ENCODE measurements around the gene PRAMEF4.
"Not testable (repeated sequence)": the region's sequence is repeated elsewhere in the genome, so short reads cannot be mapped to it uniquely, and the experiment has no call there.

Gene PRAMEF4

DNA sequence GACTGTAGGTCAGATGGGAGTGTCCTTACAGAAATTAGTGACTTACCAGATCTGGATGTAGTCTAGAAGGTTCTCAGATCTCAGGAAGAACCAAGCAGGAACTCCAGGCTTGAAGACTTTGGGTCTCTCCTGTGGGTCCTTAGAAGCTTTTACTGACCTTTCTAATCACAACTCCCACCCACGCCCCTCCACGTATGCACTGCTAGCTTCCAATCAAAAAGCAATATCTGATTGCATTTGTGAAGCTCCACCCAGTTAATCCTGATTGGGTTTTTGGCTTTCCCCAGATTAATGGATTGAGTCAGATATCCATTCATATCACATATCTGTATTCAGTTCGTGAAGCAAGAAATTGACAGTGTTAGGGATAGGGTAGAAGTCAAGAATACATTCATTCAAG lies at the start of gene PRAMEF4:
TSS of gene PRAMEF4 (minus strand) at position 101 of the 400 bp plus-strand sequence. CDS start 2,807 bp downstream, outside the sequence.
- not testable (repeated sequence) for DNase-seq (ENCODE audit: low read depth, low spot score)

DNA sequence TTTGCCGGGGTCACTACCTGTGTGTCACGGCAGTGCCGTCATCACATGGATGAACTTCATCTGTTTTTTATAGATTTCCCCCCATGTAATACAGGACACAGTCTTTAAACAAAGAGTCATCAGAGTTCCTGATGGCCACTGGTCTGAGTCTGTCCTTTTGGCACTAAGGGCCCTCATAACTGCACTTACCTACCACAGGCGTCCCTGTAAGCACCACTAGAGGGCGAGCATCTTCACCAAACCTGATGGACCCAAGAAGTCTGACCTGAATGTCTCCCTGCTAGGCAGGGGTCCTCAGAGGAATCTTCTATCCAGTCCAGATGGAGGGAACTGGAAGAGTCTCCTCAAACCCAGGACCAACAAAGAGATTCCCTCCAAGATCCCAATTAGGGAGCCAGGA lies 38.4 kb upstream of the PRAMEF4 start:
- DNase-seq (ENCODE audit: low read depth, low spot score): peak; percentile 2

DNA sequence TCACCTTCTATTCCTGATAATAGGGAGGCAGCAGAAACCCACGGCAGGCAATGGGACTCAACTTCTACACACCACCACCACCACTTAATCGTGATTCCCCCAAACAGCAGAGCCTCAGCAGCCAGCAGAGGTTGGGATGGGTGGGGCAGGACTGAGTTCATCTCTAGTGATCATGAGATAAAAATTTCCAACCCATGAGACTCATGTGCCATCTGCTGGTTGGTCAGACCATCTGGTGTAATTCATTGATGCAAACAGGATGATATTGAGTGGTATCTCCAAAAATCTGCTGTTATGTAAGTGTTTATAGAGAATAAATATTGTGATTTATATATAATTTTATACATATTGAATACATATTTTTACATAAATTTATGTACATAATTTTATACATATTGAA lies 35.7 kb upstream of the PRAMEF4 start:
- not testable (repeated sequence) for DNase-seq (ENCODE audit: low read depth, low spot score)

DNA sequence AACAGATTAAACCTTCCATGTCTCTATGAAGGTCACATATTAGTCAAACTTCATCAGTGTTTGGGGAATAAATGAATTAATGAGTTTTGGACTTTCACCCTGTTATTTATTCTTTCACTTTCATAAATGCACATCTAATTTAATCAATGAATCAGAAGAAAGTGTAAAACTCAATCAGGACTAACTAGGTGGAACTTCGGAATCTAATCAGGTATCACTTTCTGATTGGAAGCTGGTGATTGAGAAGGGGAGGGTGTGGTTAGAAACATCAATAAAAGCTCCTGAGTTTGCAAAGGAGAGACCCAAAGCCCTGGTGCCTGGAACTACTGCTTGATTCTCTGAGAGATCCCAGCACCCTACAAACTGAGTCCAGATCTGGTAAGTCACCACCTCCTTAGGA lies 30.3 kb upstream of the PRAMEF4 start, which contains the start of gene PRAMEF7:
TSS of gene PRAMEF7 (plus strand) at position 301 of the 400 bp plus-strand sequence. CDS start 1,083 bp downstream, outside the sequence.
- not testable (repeated sequence) for DNase-seq (ENCODE audit: low read depth, low spot score)

DNA sequence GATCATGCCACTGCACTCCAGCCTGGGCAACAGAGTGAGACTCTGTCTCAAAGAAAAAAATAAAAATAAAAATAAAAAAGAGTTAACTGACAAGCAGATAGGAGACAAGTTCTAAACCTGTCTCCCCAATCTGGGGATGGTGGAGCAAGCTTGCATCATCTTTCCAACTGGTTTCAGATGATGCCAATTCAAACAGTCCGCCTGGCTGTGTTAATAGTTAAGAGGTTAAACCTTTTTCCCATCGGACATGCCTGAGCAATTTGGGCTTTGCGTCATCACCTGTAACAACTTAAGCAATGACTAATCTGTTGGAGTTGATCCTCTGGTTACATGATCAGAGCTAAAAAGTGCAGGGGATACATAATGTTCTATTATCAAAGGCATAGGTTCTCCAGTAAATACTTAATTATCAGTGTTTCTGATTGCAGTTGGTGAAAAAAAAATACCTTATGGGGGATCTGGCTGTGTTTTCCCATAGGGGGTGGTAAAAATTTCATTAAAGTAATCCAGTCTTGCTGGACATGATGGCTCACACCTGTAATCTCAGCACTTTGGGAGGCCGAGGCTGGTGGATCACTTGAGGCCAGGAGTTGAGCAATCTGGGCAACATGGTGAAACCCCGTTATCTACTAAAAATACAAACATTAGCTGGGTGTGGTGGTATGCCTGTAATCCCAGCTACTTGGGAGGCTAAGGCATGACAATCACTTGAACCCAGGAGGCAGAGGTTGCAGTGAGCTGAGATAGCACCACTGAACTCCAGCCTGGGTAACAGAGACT lies 18.0 kb upstream of the PRAMEF4 start:
- DNase-seq (ENCODE audit: low read depth, low spot score): not testable (repeated sequence)

GRCh38 chr1:12899186-12899585 lies 13.2 kb upstream of the PRAMEF4 start:
- DNase-seq (ENCODE audit: low read depth, low spot score): not testable (repeated sequence)

DNA sequence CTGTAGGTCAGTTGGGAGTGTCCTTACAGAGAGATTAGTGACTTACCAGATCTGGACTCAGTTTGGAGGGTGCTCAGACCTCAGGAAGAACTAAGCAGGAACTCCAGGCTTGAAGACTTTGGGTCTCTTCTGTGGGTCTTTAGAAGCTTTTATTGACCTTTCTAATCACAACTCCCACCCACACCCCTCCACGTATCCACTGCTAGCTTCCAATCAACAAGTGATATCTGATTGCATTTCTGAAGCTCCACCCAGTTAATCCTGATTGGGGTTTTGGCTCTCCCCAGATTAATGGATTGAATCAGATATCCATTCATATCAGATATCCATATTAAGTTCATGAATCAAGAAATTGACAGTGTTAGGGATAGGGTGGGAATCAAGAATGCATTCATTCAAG lies 12.2 kb upstream of the PRAMEF4 start, which contains the start of gene PRAMEF10:
TSS of gene PRAMEF10 (minus strand) at position 101 of the 400 bp plus-strand sequence. CDS start 2,423 bp downstream, outside the sequence.
- not testable (repeated sequence) for DNase-seq (ENCODE audit: low read depth, low spot score)

DNA sequence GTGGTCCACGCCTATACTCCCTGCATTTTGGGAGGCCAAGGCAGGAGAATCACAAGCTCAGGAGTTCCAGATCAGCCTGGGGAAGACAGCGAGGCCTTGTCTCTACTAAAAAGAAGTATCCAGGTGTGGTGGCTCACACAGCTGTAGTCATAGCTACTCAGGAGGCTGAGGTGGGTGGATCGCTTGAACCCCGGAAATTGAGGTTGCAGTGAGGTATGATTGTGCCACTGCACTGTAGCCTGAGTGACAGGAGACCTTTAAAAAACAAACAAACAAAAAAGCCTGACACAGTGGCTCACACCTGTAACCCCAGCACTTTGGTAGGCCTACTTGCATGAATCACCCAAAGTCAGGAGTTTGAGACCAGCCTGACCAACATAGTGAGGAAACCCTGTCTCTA lies 7.5 kb downstream of the PRAMEF4 start:
- DNase-seq (ENCODE audit: low read depth, low spot score): not testable (repeated sequence)

GRCh38 chr1:12863131-12863880 lies 22.7 kb downstream of the PRAMEF4 start:
- not testable (repeated sequence) for DNase-seq (ENCODE audit: low read depth, low spot score)

DNA sequence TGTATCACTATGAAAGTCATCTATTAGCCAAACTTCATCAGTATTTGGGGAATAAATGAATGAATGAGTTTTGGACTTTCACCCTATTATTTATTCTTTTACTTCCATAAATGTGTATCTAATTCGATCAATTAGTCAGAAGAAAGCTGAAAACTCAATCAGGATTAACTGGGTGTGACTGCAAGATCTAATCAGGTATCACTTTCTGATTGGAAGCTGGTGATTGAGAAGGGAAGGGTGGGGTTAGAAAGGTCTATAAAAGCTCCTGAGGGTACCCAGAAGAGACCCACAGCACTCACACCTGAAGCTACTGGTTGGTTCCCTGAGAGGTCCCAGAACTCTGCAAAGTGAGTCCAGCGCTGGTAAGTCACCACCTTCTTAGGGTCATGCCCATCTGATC lies 29.2 kb downstream of the PRAMEF4 start, which contains the start of gene PRAMEF2:
TSS of gene PRAMEF2 (plus strand) at position 301 of the 400 bp plus-strand sequence. CDS start 1,924 bp downstream, outside the sequence.
- not testable (repeated sequence) for DNase-seq (ENCODE audit: low read depth, low spot score)

DNA sequence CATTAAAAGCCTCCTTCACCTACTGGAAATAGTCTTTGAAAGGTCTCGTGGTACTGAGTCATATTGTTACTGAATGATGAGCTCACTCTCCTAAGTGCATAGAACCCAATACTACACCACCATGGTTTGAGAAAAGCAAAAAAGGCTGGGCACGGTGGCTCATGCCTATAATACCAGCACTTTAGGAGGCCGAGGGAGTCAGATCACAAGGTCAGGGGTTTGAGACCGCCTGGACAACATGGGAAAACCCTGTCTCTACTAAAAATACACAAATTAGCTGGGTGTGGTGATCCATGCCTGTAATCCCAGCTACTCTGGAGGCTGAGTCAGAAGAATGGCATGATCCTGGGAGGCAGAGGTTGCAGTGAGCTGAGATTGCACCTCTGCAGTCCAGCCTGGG lies 34.2 kb downstream of the PRAMEF4 start:
- DNase-seq (ENCODE audit: low read depth, low spot score): peak; percentile 1

- DNase-seq (ENCODE audit: low read depth, low spot score): not testable (repeated sequence)
Observed at GRCh38 chr1:12848620-12849019, 37.4 kb downstream of the PRAMEF4 start, which contains the start of gene HNRNPCL1. HNRNPCL1 (minus strand) TSS chr1:12848720; CDS start chr1:12848289, 431 bp downstream.

DNA sequence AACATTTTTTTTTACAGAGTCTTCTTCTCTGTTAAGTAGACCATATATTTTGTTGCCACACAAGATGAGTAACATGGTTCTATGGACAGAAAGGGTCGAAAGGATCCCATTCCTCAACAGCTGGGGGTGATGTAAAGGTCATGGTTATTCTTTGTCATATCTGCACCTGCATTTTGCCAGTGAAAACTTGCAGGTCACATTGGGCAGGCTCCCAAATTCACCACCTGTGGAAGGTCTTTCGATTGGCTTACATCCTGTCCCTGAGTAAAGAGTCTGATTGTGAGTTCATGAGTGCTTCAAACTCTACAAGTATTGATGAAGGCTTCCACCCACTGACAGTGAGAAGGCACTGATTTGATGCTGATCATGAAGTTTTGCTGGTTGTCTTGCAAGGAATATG lies 52.8 kb downstream of the PRAMEF4 start:
- DNase-seq (ENCODE audit: low read depth, low spot score): not testable (repeated sequence)

GRCh38 chr1:12831310-12831709 lies 54.7 kb downstream of the PRAMEF4 start, which contains the start of gene PRAMEF11:
PRAMEF11 (minus strand) TSS chr1:12831410; CDS start chr1:12828789, 2,621 bp downstream.
- not testable (repeated sequence) for DNase-seq (ENCODE audit: low read depth, low spot score)
